T-helper 2 cell treated with Interferon-gamma antibody and Interleukin-4, amounts not matched to agents 5 μg/mL and 100 μg/mL, for 36 hours (primary cell): ENCODE measurements around the gene HAT1.
"Not testable (repeated sequence)": the region's sequence is repeated elsewhere in the genome, so short reads cannot be mapped to it uniquely, and the experiment has no call there.

Experiments
- DNase-seq: peaks from one replicate; pipeline ENCODE4 v3.0.0; 2021; ENCODE audit warnings: low spot score
- H3K27ac Mint-ChIP-seq: one replicate; pipeline ENCODE4 v1.8.0; 2021; ENCODE audit warnings: mild to moderate bottlenecking, mixed read lengths
- H3K27me3 Mint-ChIP-seq: one replicate; pipeline ENCODE4 v1.8.0; 2021; ENCODE audit warnings: low read depth, mixed read lengths
- H3K36me3 Mint-ChIP-seq: one replicate; pipeline ENCODE4 v1.8.0; 2021; ENCODE audit warnings: low read depth, mixed read lengths
- H3K4me1 Mint-ChIP-seq: one replicate; pipeline ENCODE4 v1.8.0; 2021; ENCODE audit warnings: low read depth, mixed read lengths
- H3K4me3 Mint-ChIP-seq: one replicate; pipeline ENCODE4 v1.8.0; 2022; ENCODE audit warnings: mild to moderate bottlenecking, moderate library complexity, mixed read lengths
- H3K9me3 Mint-ChIP-seq: one replicate; pipeline ENCODE4 v1.8.0; 2021; ENCODE audit warnings: mixed read lengths

HAT1 gene

DNA sequence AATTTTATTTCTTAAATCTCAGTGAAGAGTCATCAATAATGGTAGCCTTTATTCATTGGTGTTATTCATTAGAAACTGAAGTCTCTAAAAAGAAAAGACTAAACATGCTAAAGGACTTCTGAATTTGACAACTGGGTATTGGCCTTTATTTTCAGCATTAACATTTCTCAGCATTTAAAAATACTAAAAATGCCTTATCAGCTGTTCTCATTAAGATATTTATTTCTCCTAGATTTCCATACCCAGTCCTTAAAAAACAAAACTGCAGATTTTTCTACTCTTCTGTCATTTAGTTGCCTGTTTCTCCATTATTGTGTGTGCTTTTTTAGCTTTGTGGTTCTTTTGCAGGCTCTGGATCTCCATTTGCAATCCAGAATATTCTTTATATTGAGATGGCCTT, 46.2 kb downstream of the HAT1 start:
- Mint-ChIP-seq H3K4me1 (peaks cover 26% of the 10 kb centered on the region), H3K27me3 (no peaks in the 10 kb centered on the region), H3K27ac (no peak overlapping the region), H3K4me3 (no peak overlapping the region), H3K9me3 (no peaks in the 10 kb centered on the region), H3K36me3 (peaks cover 40% of the 10 kb centered on the region)
- no peak for DNase-seq

DNA sequence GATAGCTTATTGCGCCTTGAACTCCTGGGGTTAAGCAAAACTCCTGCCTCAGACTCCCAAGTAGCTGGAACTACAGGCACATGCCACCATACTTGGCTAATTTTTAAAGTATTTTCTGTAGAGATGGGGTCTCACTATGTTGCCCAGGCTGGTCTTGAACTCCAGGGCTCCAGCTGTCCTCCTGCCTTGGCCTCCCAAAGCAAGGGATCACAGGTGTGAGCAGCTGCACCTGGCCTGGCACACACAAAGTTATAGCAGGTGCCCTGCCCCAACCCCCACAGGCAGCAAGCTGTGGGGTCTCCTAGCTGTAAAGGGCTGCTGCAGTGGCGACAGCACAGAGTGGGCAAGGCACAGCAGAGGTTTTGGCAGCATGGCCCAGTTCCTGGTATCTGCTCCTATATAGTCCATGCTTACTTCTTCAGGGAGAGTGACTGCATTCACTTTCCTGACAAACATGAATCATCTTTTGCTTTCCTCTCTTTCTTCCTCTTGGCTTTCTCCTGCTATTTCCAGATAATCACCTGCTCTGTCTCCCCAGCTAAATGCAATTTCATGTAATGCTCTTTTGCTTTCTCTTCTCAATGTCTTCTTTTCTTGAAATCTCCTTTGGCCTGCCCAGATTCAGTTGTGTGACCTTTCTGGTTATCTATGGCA, 50.2 kb downstream of the HAT1 start:
- DNase-seq: no peak
- no peaks in the 10 kb centered on the region for H3K27me3 Mint-ChIP-seq
- H3K4me3 Mint-ChIP-seq: no peak overlapping the region
- peaks cover 5% of the 10 kb centered on the region for H3K4me1 Mint-ChIP-seq
- no peaks in the 10 kb centered on the region for H3K9me3 Mint-ChIP-seq
- no peak overlapping the region for H3K27ac Mint-ChIP-seq
- H3K36me3 Mint-ChIP-seq: peaks cover 40% of the 10 kb centered on the region

DNA sequence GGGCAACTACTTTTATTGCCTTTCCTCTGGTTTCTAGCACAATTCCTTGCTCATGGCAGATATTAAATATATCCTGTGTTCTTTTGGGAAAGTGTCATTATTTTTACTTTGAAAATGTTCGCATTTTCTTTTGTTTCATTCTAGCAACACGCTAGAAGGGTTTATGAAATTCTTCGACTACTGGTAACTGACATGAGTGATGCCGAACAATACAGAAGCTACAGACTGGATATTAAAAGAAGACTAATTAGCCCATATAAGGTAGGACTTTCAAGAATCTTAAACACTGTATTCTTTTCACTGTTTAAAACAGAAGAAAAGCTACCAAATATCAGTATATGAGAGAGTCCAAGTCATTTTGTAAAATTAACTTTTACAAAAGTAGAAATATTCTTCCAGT, 56.8 kb downstream of the HAT1 start:
- DNase-seq: no peak
- no peaks in the 10 kb centered on the region for H3K9me3 Mint-ChIP-seq
- peaks cover 63% of the 10 kb centered on the region for H3K36me3 Mint-ChIP-seq
- H3K4me3 Mint-ChIP-seq: no peak overlapping the region
- H3K27ac Mint-ChIP-seq: no peak overlapping the region
- no peaks in the 10 kb centered on the region for H3K4me1 Mint-ChIP-seq
- no peaks in the 10 kb centered on the region for H3K27me3 Mint-ChIP-seq

DNA sequence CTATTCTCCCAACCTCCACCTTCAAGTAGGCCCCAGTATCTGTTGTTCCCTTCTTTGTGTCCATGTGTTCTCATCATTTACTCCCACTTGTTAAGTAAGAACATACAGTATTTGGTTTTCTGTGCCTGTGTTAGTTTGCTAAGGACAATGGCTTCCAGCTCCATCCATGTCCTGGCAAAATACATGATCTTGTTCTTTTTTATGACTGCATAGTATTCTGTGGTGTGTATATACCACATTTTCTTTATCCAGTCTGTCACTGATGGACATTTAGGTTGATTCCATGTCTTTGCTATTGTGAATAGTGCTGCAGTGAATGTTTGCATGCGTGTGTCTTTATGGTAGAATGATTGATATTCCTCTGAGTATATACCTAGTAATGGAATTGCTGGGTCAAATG, 61.7 kb downstream of the HAT1 start:
- H3K4me3 Mint-ChIP-seq, DNase-seq, H3K4me1 Mint-ChIP-seq, H3K27ac Mint-ChIP-seq, H3K9me3 Mint-ChIP-seq, H3K27me3 Mint-ChIP-seq: not testable (repeated sequence)
- peaks cover 30% of the 10 kb centered on the region for H3K36me3 Mint-ChIP-seq

DNA sequence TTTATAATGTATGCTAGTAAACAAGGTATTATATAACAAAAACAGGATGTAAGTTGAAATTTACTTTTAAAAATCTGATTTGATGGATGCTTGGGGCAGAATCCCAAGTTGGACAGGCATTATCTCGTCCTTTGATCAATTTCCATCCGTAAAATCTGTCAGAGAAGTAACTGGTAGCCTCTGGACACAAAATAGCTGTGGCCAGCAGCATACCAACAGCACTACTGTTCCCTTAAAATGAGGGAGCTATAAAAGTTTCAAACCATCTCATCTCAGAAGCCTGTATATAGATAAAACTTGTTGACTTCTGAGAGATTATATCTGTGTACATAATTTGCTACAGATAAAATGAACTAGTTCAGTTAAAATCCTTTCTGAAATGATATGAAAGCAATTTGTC, 62.8 kb downstream of the HAT1 start:
- Mint-ChIP-seq H3K4me3 (no peak overlapping the region), H3K36me3 (peaks cover 24% of the 10 kb centered on the region), H3K9me3 (no peaks in the 10 kb centered on the region), H3K27ac (no peak overlapping the region), H3K4me1 (no peaks in the 10 kb centered on the region), H3K27me3 (no peaks in the 10 kb centered on the region)
- DNase-seq: no peak

DNA sequence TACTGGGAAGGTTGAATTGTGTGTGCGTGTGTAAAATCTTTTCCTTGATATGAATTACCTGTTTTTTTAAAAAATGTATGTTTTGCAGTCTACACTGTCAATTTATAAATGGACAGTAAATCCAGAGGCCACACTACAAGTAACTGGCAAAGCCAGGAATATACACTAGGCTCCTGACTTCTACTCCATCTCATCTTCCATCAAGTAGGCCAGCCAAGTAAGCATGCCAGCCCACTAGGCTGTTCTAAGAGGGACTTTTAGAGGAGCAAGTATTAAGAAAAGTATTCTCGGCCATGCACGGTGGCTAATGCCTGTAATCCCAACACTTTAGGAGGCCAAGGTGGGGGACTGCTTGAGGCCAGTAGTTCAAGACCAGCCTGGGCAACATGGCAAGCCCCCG, 64.5 kb downstream of the HAT1 start:
- H3K27me3 Mint-ChIP-seq: no peaks in the 10 kb centered on the region
- no peak overlapping the region for H3K27ac Mint-ChIP-seq
- no peak overlapping the region for H3K4me3 Mint-ChIP-seq
- DNase-seq: no peak
- H3K4me1 Mint-ChIP-seq: no peaks in the 10 kb centered on the region
- no peaks in the 10 kb centered on the region for H3K9me3 Mint-ChIP-seq
- peaks cover 17% of the 10 kb centered on the region for H3K36me3 Mint-ChIP-seq

DNA sequence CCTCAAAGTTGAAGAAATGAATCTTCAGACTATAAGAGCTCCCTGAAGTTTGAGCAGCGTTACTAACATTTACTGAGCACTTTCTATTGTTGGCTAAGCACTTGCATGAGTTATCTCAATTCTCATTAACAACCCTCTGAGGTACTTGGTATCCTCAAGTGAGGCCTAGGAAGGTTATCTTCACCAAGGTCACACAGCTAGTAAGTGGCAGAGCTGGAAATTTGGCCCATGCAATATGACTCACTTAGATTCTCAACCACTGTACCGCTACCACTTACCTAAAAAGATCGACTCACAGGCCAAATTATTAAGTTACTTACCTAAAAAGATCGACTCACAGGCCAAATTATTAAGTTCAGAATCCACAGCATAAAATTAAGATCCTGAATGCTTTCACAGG, 68.8 kb downstream of the HAT1 start:
- DNase-seq: no peak
- Mint-ChIP-seq H3K4me3 (no peak overlapping the region), H3K4me1 (peaks cover 2% of the 10 kb centered on the region), H3K27me3 (peaks cover 13% of the 10 kb centered on the region), H3K36me3 (no peaks in the 10 kb centered on the region), H3K9me3 (no peaks in the 10 kb centered on the region), H3K27ac (no peak overlapping the region)

DNA sequence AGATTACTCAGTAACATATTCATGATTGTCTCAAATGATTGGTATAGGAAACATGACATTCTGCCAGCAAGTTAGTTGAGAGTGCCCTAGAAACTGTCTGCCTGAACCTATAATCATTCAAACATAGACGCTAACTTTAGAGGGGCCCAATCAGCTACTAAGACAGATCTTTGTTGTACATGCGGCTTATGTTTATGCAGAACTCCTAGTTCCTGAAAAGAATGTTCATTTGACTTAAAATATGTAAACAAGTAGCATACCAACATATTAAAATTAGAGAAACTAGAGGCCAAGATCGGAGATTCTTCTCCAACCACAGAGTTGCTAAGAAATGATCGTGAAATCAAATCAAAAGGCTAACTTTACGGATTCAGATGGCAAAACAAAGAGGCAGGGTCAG, 73.3 kb downstream of the HAT1 start:
- H3K27me3 Mint-ChIP-seq: peaks cover 15% of the 10 kb centered on the region
- no peak overlapping the region for H3K27ac Mint-ChIP-seq
- no peaks in the 10 kb centered on the region for H3K9me3 Mint-ChIP-seq
- H3K4me3 Mint-ChIP-seq: no peak overlapping the region
- H3K4me1 Mint-ChIP-seq: peaks cover 13% of the 10 kb centered on the region
- H3K36me3 Mint-ChIP-seq: no peaks in the 10 kb centered on the region
- DNase-seq: no peak

DNA sequence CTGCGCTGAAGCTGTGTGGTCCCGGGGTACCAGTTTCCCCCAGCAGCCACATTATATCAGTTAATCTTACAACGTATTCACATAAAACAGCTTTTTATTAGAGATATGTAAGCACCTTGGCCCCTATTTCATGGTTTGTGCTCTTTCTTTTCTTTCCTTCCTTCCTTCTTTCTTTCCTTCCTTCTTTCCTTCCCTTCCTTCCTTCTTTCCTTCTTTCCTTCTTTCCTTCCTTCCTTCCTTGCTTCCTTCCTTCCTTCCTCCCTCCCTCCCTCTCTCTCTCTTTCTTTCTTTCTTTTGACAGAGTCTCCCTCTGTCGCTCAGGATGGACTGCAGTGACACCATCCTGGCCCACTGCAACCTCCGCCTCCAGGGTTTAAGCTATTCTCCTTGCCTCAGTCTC, 73.8 kb downstream of the HAT1 start:
- no peak overlapping the region for H3K27ac Mint-ChIP-seq
- H3K4me3 Mint-ChIP-seq: no peak overlapping the region
- peaks cover 15% of the 10 kb centered on the region for H3K27me3 Mint-ChIP-seq
- H3K9me3 Mint-ChIP-seq: no peaks in the 10 kb centered on the region
- no peak for DNase-seq
- peaks cover 17% of the 10 kb centered on the region for H3K4me1 Mint-ChIP-seq
- H3K36me3 Mint-ChIP-seq: no peaks in the 10 kb centered on the region

DNA sequence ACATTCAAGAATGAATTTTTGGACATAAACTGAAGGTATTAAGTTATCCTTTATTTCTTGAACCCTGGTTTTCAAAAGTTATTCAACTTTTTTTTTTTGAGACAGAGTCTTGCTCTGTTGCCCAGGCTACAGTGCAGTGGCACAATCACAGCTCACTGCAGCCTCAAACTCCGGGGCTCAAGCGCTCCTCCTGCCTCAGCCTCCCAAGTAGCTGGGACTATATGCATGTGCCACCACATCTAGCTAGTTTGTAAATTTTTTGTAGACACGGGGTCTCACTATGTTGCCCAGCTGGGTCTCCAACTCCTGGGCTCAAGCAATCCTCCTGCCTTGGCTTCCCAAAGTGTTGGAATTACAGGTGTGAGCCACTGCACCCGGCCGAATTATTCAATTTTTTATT, 74.8 kb downstream of the HAT1 start:
- H3K9me3 Mint-ChIP-seq, H3K27ac Mint-ChIP-seq, H3K36me3 Mint-ChIP-seq, DNase-seq, H3K4me3 Mint-ChIP-seq: not testable (repeated sequence)
- Mint-ChIP-seq H3K4me1 (peaks cover 17% of the 10 kb centered on the region), H3K27me3 (peaks cover 15% of the 10 kb centered on the region)

DNA sequence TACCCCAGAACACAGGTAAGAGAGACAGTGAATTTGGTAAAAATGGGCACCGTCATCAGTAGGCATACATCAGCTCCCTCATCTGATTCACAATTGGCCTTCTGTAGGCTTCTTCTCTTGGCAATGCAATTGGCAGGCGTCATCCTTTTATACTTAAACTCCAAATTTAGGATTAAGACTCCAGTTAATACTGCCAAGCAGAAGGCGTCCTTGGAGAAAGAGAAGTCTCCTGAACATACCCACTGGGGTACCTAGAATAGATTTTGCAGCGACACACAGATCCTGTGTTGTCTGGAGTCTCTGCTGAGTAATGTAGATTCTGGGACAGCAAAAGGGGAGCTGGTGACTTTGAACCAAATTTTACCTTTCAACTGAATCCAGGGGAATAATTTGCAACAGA, 76.9 kb downstream of the HAT1 start:
- peaks cover 15% of the 10 kb centered on the region for H3K4me1 Mint-ChIP-seq
- H3K4me3 Mint-ChIP-seq: peak overlapping the region; percentile 94
- no peaks in the 10 kb centered on the region for H3K36me3 Mint-ChIP-seq
- H3K9me3 Mint-ChIP-seq: no peaks in the 10 kb centered on the region
- DNase-seq: no peak
- peaks cover 12% of the 10 kb centered on the region for H3K27me3 Mint-ChIP-seq
- peak overlapping the region; percentile 33 for H3K27ac Mint-ChIP-seq

DNA sequence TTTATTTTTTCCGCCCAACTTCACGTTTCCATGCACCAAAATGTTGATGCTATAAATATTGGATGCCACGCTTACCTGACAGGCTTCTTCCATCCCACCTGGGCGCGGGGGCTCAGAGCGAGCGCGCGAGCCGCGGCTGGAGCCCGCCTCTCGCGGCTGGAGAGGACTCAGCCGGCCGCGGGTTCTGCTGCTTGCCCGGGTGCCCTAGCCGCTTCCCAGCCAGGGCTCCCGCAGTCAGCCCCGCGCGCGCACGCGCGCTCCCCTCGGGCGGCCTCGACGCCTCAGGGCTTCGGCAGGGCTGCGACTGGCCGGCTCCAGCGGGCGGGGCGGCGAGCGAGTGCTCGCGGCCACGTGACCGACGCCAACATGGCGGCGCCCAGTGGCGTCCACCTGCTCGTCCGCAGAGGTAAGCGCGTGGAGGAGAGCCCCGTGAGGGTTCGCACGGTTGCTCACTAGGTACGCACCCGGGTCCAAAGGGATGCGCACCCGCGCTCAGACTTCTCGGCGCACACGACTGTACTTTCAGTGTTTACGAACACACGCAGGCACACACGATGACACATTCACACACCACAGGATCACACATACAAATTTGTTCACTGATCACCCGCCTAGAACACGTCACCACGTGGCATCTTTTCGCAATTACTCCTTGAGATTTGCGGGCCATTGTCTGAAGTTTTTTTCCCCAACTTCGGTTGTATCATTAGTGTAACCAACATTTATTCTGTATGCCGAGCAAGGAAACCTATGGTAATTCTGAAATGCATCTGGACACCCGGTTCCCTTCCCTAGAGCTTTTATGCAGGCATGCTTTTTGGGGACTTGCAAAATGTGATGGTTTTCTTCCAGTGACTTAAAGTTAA, 77.6 kb downstream of the HAT1 start, which contains the start of gene METAP1D:
METAP1D (plus strand) TSS at position 350 of the 866 bp plus-strand sequence; CDS start at position 367, 17 bp downstream.
- H3K4me1 Mint-ChIP-seq: peaks cover 15% of the 10 kb centered on the region
- H3K36me3 Mint-ChIP-seq: no peaks in the 10 kb centered on the region
- H3K27ac Mint-ChIP-seq: peak within 1 kb of the TSS; percentile 88
- DNase-seq: peak; percentile 92
- H3K9me3 Mint-ChIP-seq: no peaks in the 10 kb centered on the region
- H3K27me3 Mint-ChIP-seq: peaks cover 7% of the 10 kb centered on the region
- peak within 1 kb of the TSS; percentile 94 for H3K4me3 Mint-ChIP-seq

DNA sequence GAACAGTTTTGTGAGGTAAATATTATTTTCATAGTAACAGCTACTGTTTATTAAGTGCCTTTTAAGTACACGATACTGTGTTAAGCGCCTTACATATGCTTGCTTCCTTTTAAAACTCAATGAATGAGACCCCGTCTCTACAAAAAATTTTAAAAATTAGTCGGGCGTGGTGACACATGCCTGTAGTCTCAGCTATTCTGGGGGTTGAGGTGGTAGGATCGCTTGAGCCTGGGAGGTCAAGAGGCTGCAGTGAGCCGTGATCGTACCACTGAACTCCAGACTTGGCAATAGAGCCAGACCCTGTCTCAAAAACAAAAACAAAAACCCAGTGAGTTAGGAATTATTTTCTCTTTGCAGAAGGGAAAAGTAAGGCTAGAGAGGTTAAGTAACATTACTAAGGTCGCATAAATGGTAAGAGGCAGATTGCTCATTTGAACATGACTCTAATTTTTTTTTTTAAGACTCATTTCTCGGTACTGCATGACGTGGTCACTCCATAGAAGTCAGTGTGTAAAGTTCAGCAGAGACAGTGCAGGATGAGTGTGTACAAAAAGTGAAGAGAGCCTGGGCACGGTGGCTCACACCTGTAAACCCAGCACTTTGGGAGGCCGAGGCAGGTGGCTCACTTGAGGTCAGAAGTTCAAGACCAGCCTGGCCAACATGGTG, 78.6 kb downstream of the HAT1 start:
- Mint-ChIP-seq H3K27ac (peak overlapping the region; percentile 88), H3K27me3 (peaks cover 3% of the 10 kb centered on the region), H3K36me3 (no peaks in the 10 kb centered on the region), H3K4me3 (peak overlapping the region; percentile 94), H3K4me1 (peaks cover 15% of the 10 kb centered on the region), H3K9me3 (no peaks in the 10 kb centered on the region)
- no peak for DNase-seq

DNA sequence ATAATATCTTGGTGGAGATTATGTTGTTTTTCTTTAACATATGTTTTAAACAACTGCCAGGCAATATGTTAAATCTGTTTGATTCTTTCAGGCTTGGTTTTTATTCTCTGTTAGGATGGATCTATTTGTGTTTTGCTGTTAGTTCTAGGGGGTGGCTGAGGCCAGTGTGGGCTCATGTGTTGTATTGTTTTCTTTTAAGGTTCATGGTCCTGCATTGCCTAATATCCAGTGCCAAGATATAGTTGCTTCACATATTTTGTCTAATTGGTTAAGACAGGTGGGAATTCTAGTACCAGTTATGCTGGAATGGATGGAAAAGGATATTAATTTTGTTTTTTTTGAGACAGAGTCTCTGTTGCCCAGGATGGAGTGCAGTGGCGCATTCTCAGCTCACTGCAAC, 85.1 kb downstream of the HAT1 start:
- Mint-ChIP-seq H3K4me1 (peaks cover 18% of the 10 kb centered on the region), H3K4me3 (no peak overlapping the region), H3K27ac (no peak overlapping the region), H3K36me3 (peaks cover 4% of the 10 kb centered on the region), H3K27me3 (no peaks in the 10 kb centered on the region), H3K9me3 (no peaks in the 10 kb centered on the region)
- no peak for DNase-seq
